DOHH2 (cell line): Measurements from ENCODE around the gene SLC38A3.

ENCODE experiments used
- CTCF ChIP-seq: fragments of 200-600 bp; sonication (generic); IDR thresholded peaks from one replicate; pipeline ENCODE4 v1.5.1; 2014; ENCODE audit warnings: antibody characterized with exemption, mild to moderate bottlenecking, low read depth, low read length; ENCODE audit not compliant: poor library complexity, severe bottlenecking
- EZH2phosphoT487 ChIP-seq: fragments of 200-600 bp; sonication (generic); IDR thresholded peaks from 2 replicates; pipeline ENCODE4 v1.6.1; 2017; ENCODE audit warnings: borderline replicate concordance, mild to moderate bottlenecking, antibody characterized with exemption, low read length, moderate library complexity, mixed read lengths

- TF ChIP-seq CTCF (peak; percentile 90), EZH2phosphoT487 (no peak)
Measured at GRCh38 chr3:50260027-50260941, 55.2 kb downstream of the SLC38A3 start.
